ENCODE measurements around the gene WWOX. TPM values are rescaled to one million over a fixed set of nuclear protein-coding genes. Genes with fewer than 3 reads are reported as not detected.

The WWOX gene
- total RNA-seq, 6 experiments from 2014 or later, result 13.0 to 24.3 (median 16.5) TPM

GRCh38 chr16:78976212-78976611 is 876.8 kb downstream of the WWOX start:
- DNase-seq, result no peak
- TF ChIP-seq POLR2A (IDR thresholded peaks at IDR 0.05) (no peak), CTCF (IDR thresholded peaks at IDR 0.05) (no peak)
- ATAC-seq, result no peak
- 89% methylated on average over 8 of the region's 10 CpGs for WGBS (ENCODE audit: insufficient coverage, low coverage, low lambda C conversion rate, missing lambda C conversion rate)
- no peaks in the 10 kb centered on the region for H3K36me3 ChIP-seq
- H3K27me3 ChIP-seq, result no peaks in the 10 kb centered on the region
- intact Hi-C loops (cut with DNase I), result no loop called here
- no peak overlapping the region for H3K27ac ChIP-seq
- no peaks in the 10 kb centered on the region for H3K4me1 ChIP-seq
- no peak overlapping the region for H3K4me3 ChIP-seq
- H3K9me3 ChIP-seq, result no peaks in the 10 kb centered on the region

GRCh38 chr16:78980825-78981224 is 881.4 kb downstream of the WWOX start:
- 88% methylated on average over 3 of the region's 6 CpGs for WGBS (ENCODE audit: insufficient coverage, low coverage, low lambda C conversion rate, missing lambda C conversion rate)
- Histone ChIP-seq H3K4me3 (no peak overlapping the region), H3K27me3 (no peaks in the 10 kb centered on the region), H3K27ac (no peak overlapping the region), H3K4me1 (peaks cover 0 to 7% (median 0%) of the 10 kb centered on the region in 4 donors), H3K36me3 (no peaks in the 10 kb centered on the region), H3K9me3 (no peaks in the 10 kb centered on the region)
- intact Hi-C loops (cut with DNase I), result no loop called here
- DNase-seq (no peak), ATAC-seq (no peak)
- TF ChIP-seq CTCF (IDR thresholded peaks at IDR 0.05) (no peak), POLR2A (IDR thresholded peaks at IDR 0.05) (no peak)

- WGBS (ENCODE audit: insufficient coverage, low coverage, low lambda C conversion rate, missing lambda C conversion rate), result 78% methylated on average over 9 of the region's 10 CpGs
- intact Hi-C loops (cut with DNase I), result no loop called here
- H3K27me3 ChIP-seq, result no peaks in the 10 kb centered on the region
These were observed 882.8 kb downstream of the WWOX start for GRCh38 chr16:78982096-78982744.

GRCh38 chr16:78984324-78984723 is 884.9 kb downstream of the WWOX start:
- peaks cover 0 to 10% (median 0%) of the 10 kb centered on the region in 4 donors for H3K4me1 ChIP-seq
- no peaks in the 10 kb centered on the region for H3K9me3 ChIP-seq
- ATAC-seq (peak in 3 of 4 donors; percentile 5 to 63 (median 53)), DNase-seq (no peak)
- intact Hi-C loops (cut with DNase I), result no loop called here
- no peak overlapping the region for H3K27ac ChIP-seq
- no peaks in the 10 kb centered on the region for H3K27me3 ChIP-seq
- no peaks in the 10 kb centered on the region for H3K36me3 ChIP-seq
- 77% methylated on average over 3 of the region's 3 CpGs for WGBS (ENCODE audit: insufficient coverage, low coverage, low lambda C conversion rate, missing lambda C conversion rate)
- no peak for TF ChIP-seq POLR2A (IDR thresholded peaks at IDR 0.05)
- no peak for TF ChIP-seq CTCF (IDR thresholded peaks at IDR 0.05)
- H3K4me3 ChIP-seq, result no peak overlapping the region

More at GRCh38 chr16:78982096-78982744, 882.8 kb downstream of the WWOX start:
- ATAC-seq (no peak), DNase-seq (no peak)
- no peak for TF ChIP-seq POLR2A (IDR thresholded peaks at IDR 0.05)
- no peak for TF ChIP-seq CTCF (IDR thresholded peaks at IDR 0.05)
- H3K4me1 ChIP-seq, result peaks cover 0 to 10% (median 0%) of the 10 kb centered on the region in 4 donors
- no peak overlapping the region for H3K4me3 ChIP-seq
- no peaks in the 10 kb centered on the region for H3K36me3 ChIP-seq
- no peak overlapping the region for H3K27ac ChIP-seq
- H3K9me3 ChIP-seq, result no peaks in the 10 kb centered on the region

Data from right lobe of liver (tissue), 6 donors.